ENCODE results near the gene CHCHD2. TPM values are rescaled to one million over a fixed set of nuclear protein-coding genes. Genes with fewer than 3 reads are reported as not detected.

The CHCHD2 gene
- total and polyA plus RNA-seq, 2 of the 13 experiments (the other 11 are each of a cell fraction or from before 2014, with no cell fraction given) = 330 to 572 TPM

DNA sequence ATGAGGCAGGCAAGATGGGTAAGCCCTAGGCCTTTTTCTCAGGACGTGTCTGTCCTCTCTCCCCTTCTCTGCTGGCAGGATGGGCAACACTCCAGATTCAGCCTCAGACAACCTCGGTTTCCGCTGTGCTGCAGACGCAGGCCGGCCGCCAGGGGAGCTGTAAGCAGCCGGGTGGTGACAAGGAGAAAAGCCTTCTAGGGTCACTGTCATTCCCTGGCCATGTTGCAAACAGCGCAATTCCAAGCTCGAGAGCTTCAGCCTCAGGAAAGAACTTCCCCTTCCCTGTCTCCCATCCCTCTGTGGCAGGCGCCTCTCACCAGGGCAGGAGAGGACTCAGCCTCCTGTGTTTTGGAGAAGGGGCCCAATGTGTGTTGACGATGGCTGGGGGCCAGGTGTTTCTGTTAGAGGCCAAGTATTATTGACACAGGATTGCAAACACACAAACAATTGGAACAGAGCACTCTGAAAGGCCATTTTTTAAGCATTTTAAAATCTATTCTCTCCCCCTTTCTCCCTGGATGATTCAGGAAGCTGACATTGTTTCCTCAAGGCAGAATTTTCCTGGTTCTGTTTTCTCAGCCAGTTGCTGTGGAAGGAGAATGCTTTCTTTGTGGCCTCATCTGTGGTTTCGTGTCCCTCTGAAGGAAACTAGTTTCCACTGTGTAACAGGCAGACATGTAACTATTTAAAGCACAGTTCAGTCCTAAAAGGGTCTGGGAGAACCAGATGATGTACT lies 26.7 kb downstream of the CHCHD2 start (continued):
- peak; percentile 33; the same call in 1 of the 2 replicates for TF ChIP-seq GABPB1 (CRISPR knock-in tag; IDR thresholded peaks at IDR 0.05)
- TF ChIP-seq, protein P1, sequence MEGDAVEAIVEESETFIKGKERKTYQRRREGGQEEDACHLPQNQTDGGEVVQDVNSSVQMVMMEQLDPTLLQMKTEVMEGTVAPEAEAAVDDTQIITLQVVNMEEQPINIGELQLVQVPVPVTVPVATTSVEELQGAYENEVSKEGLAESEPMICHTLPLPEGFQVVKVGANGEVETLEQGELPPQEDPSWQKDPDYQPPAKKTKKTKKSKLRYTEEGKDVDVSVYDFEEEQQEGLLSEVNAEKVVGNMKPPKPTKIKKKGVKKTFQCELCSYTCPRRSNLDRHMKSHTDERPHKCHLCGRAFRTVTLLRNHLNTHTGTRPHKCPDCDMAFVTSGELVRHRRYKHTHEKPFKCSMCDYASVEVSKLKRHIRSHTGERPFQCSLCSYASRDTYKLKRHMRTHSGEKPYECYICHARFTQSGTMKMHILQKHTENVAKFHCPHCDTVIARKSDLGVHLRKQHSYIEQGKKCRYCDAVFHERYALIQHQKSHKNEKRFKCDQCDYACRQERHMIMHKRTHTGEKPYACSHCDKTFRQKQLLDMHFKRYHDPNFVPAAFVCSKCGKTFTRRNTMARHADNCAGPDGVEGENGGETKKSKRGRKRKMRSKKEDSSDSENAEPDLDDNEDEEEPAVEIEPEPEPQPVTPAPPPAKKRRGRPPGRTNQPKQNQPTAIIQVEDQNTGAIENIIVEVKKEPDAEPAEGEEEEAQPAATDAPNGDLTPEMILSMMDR (CRISPR knock-in tag; IDR thresholded peaks at IDR 0.05) = peak; percentile 73
- TF ChIP-seq, protein P2, sequence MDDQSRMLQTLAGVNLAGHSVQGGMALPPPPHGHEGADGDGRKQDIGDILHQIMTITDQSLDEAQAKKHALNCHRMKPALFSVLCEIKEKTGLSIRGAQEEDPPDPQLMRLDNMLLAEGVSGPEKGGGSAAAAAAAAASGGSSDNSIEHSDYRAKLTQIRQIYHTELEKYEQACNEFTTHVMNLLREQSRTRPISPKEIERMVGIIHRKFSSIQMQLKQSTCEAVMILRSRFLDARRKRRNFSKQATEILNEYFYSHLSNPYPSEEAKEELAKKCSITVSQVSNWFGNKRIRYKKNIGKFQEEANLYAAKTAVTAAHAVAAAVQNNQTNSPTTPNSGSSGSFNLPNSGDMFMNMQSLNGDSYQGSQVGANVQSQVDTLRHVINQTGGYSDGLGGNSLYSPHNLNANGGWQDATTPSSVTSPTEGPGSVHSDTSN (CRISPR knock-in tag; IDR thresholded peaks at IDR 0.05; ENCODE audit: borderline replicate concordance) = no peak
- no peak for TF ChIP-seq KAT8 (CRISPR knock-in tag; IDR thresholded peaks at IDR 0.05)
- 0 out of 2 replicates have a peak, but pooled peaks have one; percentile 12 for TF ChIP-seq IRF2 (CRISPR knock-in tag; IDR thresholded peaks at IDR 0.05)
- TF ChIP-seq, protein P3, sequence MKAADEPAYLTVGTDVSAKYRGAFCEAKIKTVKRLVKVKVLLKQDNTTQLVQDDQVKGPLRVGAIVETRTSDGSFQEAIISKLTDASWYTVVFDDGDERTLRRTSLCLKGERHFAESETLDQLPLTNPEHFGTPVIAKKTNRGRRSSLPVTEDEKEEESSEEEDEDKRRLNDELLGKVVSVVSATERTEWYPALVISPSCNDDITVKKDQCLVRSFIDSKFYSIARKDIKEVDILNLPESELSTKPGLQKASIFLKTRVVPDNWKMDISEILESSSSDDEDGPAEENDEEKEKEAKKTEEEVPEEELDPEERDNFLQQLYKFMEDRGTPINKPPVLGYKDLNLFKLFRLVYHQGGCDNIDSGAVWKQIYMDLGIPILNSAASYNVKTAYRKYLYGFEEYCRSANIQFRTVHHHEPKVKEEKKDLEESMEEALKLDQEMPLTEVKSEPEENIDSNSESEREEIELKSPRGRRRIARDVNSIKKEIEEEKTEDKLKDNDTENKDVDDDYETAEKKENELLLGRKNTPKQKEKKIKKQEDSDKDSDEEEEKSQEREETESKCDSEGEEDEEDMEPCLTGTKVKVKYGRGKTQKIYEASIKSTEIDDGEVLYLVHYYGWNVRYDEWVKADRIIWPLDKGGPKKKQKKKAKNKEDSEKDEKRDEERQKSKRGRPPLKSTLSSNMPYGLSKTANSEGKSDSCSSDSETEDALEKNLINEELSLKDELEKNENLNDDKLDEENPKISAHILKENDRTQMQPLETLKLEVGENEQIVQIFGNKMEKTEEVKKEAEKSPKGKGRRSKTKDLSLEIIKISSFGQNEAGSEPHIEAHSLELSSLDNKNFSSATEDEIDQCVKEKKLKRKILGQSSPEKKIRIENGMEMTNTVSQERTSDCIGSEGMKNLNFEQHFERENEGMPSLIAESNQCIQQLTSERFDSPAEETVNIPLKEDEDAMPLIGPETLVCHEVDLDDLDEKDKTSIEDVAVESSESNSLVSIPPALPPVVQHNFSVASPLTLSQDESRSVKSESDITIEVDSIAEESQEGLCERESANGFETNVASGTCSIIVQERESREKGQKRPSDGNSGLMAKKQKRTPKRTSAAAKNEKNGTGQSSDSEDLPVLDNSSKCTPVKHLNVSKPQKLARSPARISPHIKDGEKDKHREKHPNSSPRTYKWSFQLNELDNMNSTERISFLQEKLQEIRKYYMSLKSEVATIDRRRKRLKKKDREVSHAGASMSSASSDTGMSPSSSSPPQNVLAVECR (CRISPR knock-in tag; IDR thresholded peaks at IDR 0.05; ENCODE audit: borderline replicate concordance) = peak; percentile 25; the same call in 1 of the 2 replicates
- no peak; the same call in 1 of the 2 replicates for TF ChIP-seq ZMAT3 (CRISPR knock-in tag; conservative IDR thresholded peaks at IDR 0.05)
- no peak for TF ChIP-seq ATRX (CRISPR knock-in tag; IDR thresholded peaks at IDR 0.05; ENCODE audit: borderline replicate concordance)
- no peak for TF ChIP-seq KLF13 (CRISPR knock-in tag; IDR thresholded peaks at IDR 0.05)
- TF ChIP-seq ARNTL (CRISPR knock-in tag; IDR thresholded peaks at IDR 0.05) = peak; percentile 41; the same call in 1 of the 2 replicates
- no peak for TF ChIP-seq SP5 (CRISPR knock-in tag; IDR thresholded peaks at IDR 0.05; ENCODE audit: borderline replicate concordance, low read depth)
- no peak for TF ChIP-seq EP300 (IDR thresholded peaks at IDR 0.05; ENCODE audit: low read depth in 2 of 2, low read length in 2 of 2)
- 0 out of 2 replicates have a peak, but pooled peaks have one; percentile 10 for TF ChIP-seq EP300 (CRISPR knock-in tag; IDR thresholded peaks at IDR 0.05; ENCODE audit: borderline replicate concordance)
- no peak for TF ChIP-seq ZNF446 (CRISPR knock-in tag; IDR thresholded peaks at IDR 0.05)
- no peak for TF ChIP-seq SKI (IDR thresholded peaks at IDR 0.05; ENCODE audit: partially characterized antibody)
- TF ChIP-seq, protein P4, sequence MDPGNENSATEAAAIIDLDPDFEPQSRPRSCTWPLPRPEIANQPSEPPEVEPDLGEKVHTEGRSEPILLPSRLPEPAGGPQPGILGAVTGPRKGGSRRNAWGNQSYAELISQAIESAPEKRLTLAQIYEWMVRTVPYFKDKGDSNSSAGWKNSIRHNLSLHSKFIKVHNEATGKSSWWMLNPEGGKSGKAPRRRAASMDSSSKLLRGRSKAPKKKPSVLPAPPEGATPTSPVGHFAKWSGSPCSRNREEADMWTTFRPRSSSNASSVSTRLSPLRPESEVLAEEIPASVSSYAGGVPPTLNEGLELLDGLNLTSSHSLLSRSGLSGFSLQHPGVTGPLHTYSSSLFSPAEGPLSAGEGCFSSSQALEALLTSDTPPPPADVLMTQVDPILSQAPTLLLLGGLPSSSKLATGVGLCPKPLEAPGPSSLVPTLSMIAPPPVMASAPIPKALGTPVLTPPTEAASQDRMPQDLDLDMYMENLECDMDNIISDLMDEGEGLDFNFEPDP (CRISPR knock-in tag; conservative IDR thresholded peaks at IDR 0.05) = no peak
- no peak for TF ChIP-seq ZNF234 (CRISPR knock-in tag; conservative IDR thresholded peaks at IDR 0.05)
- TF ChIP-seq ZNF773 (CRISPR knock-in tag; IDR thresholded peaks at IDR 0.05; ENCODE audit: borderline replicate concordance) = no peak

All from HepG2 (cell line).